ENCODE data around the gene IGSF21.

DNA sequence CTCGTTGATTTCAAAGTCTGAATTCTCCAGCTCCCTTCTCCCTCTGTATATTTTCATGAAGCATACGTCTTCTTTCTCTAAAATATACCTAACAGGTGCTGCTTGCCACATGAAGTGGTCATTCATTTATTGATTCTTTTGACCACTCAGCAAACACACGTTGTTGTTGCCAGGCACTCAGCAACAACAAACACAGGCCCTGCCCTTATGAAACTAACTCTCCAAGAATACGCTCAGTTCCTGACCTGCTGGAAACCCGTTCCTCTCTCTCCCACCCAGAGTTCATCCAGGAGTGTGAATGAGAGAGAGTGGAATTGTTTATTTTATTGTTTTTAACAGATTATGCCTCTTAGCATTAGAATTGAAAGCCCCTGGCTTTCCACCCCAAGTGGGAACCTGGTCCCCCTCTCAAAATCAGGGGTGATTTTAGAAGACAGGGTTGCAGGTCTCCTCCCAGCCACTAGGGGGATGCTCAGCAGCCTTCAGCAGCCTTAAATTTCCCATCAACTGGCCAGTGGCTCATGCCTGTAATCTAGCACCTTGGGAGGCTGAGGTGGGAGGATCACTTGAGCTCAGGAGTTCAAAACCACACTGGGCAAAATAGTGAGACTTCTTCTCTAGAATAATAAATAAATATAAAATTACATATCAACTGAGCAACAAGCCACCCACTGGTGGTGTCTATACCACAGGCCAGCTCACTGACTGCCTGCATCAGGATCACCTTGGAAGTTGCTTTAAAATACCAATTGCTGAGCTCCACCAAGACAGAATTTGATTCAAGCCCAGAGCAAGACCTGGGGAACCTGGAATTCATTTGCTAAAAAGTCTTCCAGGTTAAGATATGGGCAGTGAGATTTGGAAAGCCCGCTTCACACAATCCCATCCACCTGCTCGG is 192.1 kb downstream of the IGSF21 start:
- no peak for TF ChIP-seq GATA2 (IDR thresholded peaks at IDR 0.05; ENCODE audit: low read depth, low read length)
- TF ChIP-seq GATA3 (IDR thresholded peaks at IDR 0.05; ENCODE audit: low read depth, low read length): no peak

Measured in SH-SY5Y (cell line).